Body of pancreas (tissue), 4 donors: ENCODE measurements around the gene SKI. TPM values are rescaled to one million over a fixed set of nuclear protein-coding genes. Genes with fewer than 3 reads are reported as not detected.
"Not testable (repeated sequence)": the region's sequence is repeated elsewhere in the genome, so short reads cannot be mapped to it uniquely, and the experiment has no call there.

Source experiments
- ATAC-seq: fragments of 150-250 bp; one replicate; pipeline ENCODE4 v1.9.1; 2016
- DNase-seq, 4 donors: peaks; one replicate each; pipeline ENCODE4 v3.0.0-alpha.2; 2019
- H3K27ac ChIP-seq, 4 donors: fragments of 200-600 bp; sonication (generic); 1 replicate in 3 of 4; 2 replicates in 1 of 4; pipeline versions ENCODE4 v1.5.1 to v1.6.1; 2016 to 2019; ENCODE audit warnings: mild to moderate bottlenecking in 1 of 4, mixed read lengths in 1 of 4, moderate library complexity in 1 of 4
- H3K27me3 ChIP-seq, 2 donors: fragments of 200-600 bp; sonication (generic); one replicate each; pipeline ENCODE4 v1.6.0; 2016; ENCODE audit warnings: mild to moderate bottlenecking in 1 of 2
- H3K36me3 ChIP-seq, 2 donors: fragments of 200-600 bp; sonication (generic); replicated peaks in 1 of 2; 2 replicates each; pipeline ENCODE4 v1.5.1; 2016; ENCODE audit warnings: low read depth in 2 of 2; ENCODE audit not compliant: insufficient read depth in 1 of 2
- H3K4me1 ChIP-seq: fragments of 200-600 bp; sonication (generic); one replicate; pipeline ENCODE4 v1.6.0; 2016
- H3K4me3 ChIP-seq, 2 donors: fragments of 200-600 bp; sonication (generic); 1 replicate in 1 of 2; 2 replicates in 1 of 2; pipeline ENCODE4 v1.5.1; 2016 to 2019
- H3K9me3 ChIP-seq, 3 donors: fragments of 200-600 bp; sonication (generic); 1 replicate in 2 of 3; 2 replicates in 1 of 3; pipeline ENCODE4 v1.5.1; 2016
- CTCF ChIP-seq, 7 experiments: fragments of 450-650 bp in 4 of 7; fragments of 200-600 bp in 3 of 7; sonication (generic) in 3 of 7; IDR thresholded peaks; one replicate each; pipeline ENCODE4 v1.5.1; 2016 to 2019; ENCODE audit warnings: antibody characterized with exemption in 7 of 7
- POLR2A ChIP-seq, 3 donors: fragments of 450-650 bp; IDR thresholded peaks; one replicate each; pipeline ENCODE4 v1.6.1; 2016; ENCODE audit warnings: antibody characterized with exemption in 3 of 3, mild to moderate bottlenecking in 2 of 3
- WGBS, 2 donors: methylation state at CpG; one replicate each; pipeline ENCODE4 v1.1.5; 2017; 5-methylcytosine and 5-hydroxymethylcytosine counted together
- intact Hi-C: fragments of 100-400 bp; cut with DNase I; formaldehyde crosslinking; loops from one replicate; pipeline ENCODE4 v1.15.1; 2023
- total RNA-seq, 2 donors: library from RNA; depleted of rRNA; stranded (reverse); fragments of >200 nt; gene quantifications; one replicate each; pipeline ENCODE4 v1.1.0, GENCODE V29; 2016

Gene SKI
- total RNA-seq, 2 donors from 2014 or later = 15.8 to 33.0 TPM

DNA sequence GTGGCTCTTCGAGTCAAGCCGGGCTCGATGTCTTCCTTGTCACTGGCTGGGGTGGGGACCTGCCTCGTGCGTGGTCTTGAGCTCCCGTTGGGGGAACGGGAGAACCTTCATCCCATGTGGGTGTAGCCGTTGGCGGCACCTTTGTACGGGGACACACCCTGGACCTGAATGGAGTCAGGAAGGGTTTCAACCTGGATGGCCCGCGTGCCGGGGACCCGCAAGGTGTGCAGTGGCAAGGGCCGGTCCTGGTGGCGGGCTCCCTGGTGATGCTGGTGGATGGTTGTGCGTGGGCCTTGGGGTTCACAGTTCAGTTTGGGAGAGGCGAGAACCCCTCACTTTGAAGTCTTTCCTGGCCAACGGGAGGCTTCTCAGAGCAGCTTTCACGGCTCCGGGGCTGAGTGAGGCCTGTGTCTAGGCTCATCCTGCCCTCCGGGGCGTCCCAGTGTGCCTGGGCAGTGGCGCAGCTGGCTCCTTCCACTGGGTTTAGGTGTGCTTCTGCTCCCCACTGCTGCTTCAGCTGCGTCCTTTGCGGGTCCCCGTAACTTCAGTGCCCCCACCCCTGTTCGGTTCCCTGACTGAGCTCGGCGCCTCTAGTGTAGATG lies 11.4 kb downstream of the SKI start:
- H3K9me3 ChIP-seq = no peaks in the 10 kb centered on the region
- H3K36me3 ChIP-seq = no peaks in the 10 kb centered on the region
- no peak overlapping the region for H3K27ac ChIP-seq
- ATAC-seq (no peak), DNase-seq (no peak)
- intact Hi-C loops = no loop called here
- peaks cover 62% of the 10 kb centered on the region for H3K4me1 ChIP-seq
- no peaks in the 10 kb centered on the region for H3K27me3 ChIP-seq
- TF ChIP-seq POLR2A (IDR thresholded peaks at IDR 0.05) = no peak
- TF ChIP-seq CTCF (IDR thresholded peaks at IDR 0.05) = no peak
- 83 to 92% methylated on average over 16 to 27 of the region's 30 CpGs for WGBS, 2 donors
- H3K4me3 ChIP-seq = no peak overlapping the region

GRCh38 chr1:2240270-2241156 lies 12.4 kb downstream of the SKI start:
- H3K27ac ChIP-seq = no peak overlapping the region
- H3K4me1 ChIP-seq = peaks cover 51% of the 10 kb centered on the region
- ATAC-seq (peak; percentile 34), DNase-seq (peak; percentile 52 to 80 (median 76))
- H3K4me3 ChIP-seq = no peak overlapping the region
- H3K9me3 ChIP-seq = no peaks in the 10 kb centered on the region
- no peaks in the 10 kb centered on the region for H3K36me3 ChIP-seq
- intact Hi-C loops = no loop called here
- no peak for TF ChIP-seq POLR2A (IDR thresholded peaks at IDR 0.05)
- TF ChIP-seq CTCF (IDR thresholded peaks at IDR 0.05) = no peak
- WGBS, 2 donors = 66 to 90% methylated on average over 16 to 26 of the region's 30 CpGs
- H3K27me3 ChIP-seq = no peaks in the 10 kb centered on the region

- 62 to 73% methylated on average over 8 to 13 of the region's 13 CpGs for WGBS, 2 donors
- intact Hi-C loops = no loop called here
- H3K27me3 ChIP-seq = no peaks in the 10 kb centered on the region
- no peaks in the 10 kb centered on the region for H3K9me3 ChIP-seq
- no peak overlapping the region for H3K4me3 ChIP-seq
- H3K4me1 ChIP-seq = peaks cover 46% of the 10 kb centered on the region
- DNase-seq = no peak
- H3K36me3 ChIP-seq = no peaks in the 10 kb centered on the region
- ATAC-seq = no peak
- no peak for TF ChIP-seq CTCF (IDR thresholded peaks at IDR 0.05)
- no peak for TF ChIP-seq POLR2A (IDR thresholded peaks at IDR 0.05)
- H3K27ac ChIP-seq = no peak overlapping the region
These were observed 13.7 kb downstream of the SKI start for GRCh38 chr1:2241820-2242219.

DNA sequence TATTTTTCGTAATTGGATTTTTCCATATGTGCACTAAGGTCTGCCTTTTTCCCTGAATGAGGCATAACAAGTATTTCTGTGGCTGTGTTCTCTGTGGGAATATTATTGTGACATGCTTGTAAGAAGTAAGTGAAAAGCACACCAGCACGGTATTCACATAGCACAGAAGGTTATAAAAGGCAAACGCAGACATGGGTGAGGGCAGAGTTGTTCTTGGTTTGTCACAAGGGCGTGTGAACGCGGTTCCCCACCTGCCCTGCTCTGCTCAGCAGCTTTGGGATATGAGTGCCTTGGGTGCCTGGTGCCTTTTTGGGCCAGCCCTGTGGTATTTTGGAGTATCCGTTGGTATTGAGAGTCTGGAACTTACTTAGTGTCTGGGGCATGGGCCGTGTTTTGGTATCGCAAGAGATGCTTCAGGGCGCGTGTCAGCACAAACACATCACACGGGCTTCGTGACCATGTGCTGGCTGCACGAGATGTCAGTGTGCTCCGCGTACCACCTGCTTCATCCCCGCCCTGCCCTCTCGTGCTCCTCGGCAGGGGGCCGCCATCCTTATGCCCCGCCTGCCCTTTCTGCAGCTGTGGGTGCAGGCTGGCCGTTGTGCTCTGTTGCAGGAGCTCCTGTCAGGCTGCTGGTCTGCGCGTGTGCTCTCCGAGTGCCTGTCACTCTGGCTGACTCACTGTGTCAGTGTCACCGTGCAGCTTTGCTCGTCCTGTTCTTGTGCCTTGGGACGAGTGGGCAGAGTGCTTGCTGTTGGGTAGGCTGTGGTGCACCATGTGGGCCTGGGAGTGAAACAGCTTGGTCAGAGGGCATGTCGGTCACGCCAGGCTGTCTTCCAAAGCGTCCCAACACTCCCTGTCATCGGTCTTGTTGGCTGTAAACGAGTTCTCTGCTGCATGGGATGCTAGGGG lies 15.0 kb downstream of the SKI start:
- H3K27me3 ChIP-seq = no peaks in the 10 kb centered on the region
- no peaks in the 10 kb centered on the region for H3K36me3 ChIP-seq
- intact Hi-C loops = no loop called here
- H3K4me3 ChIP-seq = no peak overlapping the region
- ATAC-seq (no peak), DNase-seq (peak in 1 of 4 donors; percentile 30)
- no peaks in the 10 kb centered on the region for H3K9me3 ChIP-seq
- H3K27ac ChIP-seq = no peak overlapping the region
- peaks cover 46% of the 10 kb centered on the region for H3K4me1 ChIP-seq
- TF ChIP-seq CTCF (IDR thresholded peaks at IDR 0.05) = no peak
- no peak for TF ChIP-seq POLR2A (IDR thresholded peaks at IDR 0.05)
- 89 to 90% methylated on average over 28 to 29 of the region's 33 CpGs for WGBS, 2 donors

GRCh38 chr1:2247045-2247394 lies 18.9 kb downstream of the SKI start:
- H3K27me3 ChIP-seq, intact Hi-C loops: not testable (repeated sequence)

More at GRCh38 chr1:2247045-2247394, 18.9 kb downstream of the SKI start:
- peaks cover 53% of the 10 kb centered on the region for H3K4me1 ChIP-seq
- WGBS, 2 donors = 84 to 93% methylated on average over 7 of the region's 7 CpGs
- H3K27ac ChIP-seq, DNase-seq, H3K36me3 ChIP-seq, H3K4me3 ChIP-seq, ATAC-seq, H3K9me3 ChIP-seq: not testable (repeated sequence)
